ENCODE results near the gene SERHL2. TPM values are rescaled to one million over a fixed set of nuclear protein-coding genes. Genes with fewer than 3 reads are reported as not detected.
"Not testable (repeated sequence)": the region's sequence is repeated elsewhere in the genome, so short reads cannot be mapped to it uniquely, and the experiment has no call there.

SERHL2 gene
- total RNA-seq, 1 donor from 2014 or later: 3.1 TPM

GRCh38 chr22:42577623-42578240 lies 24.0 kb downstream of the SERHL2 start:
- H3K4me1 ChIP-seq: no peaks in the 10 kb centered on the region
- H3K27ac ChIP-seq: no peak overlapping the region
- no peaks in the 10 kb centered on the region for H3K9me3 ChIP-seq
- no peak for DNase-seq (ENCODE audit: low spot score in 2 of 2)
- peaks cover 4 to 12% of the 10 kb centered on the region in 2 donors for H3K36me3 ChIP-seq
- intact Hi-C loops (cut with DNase I): no loop called here
- H3K27me3 ChIP-seq: no peaks in the 10 kb centered on the region
- H3K4me3 ChIP-seq: no peak overlapping the region
- TF ChIP-seq, protein P1, sequence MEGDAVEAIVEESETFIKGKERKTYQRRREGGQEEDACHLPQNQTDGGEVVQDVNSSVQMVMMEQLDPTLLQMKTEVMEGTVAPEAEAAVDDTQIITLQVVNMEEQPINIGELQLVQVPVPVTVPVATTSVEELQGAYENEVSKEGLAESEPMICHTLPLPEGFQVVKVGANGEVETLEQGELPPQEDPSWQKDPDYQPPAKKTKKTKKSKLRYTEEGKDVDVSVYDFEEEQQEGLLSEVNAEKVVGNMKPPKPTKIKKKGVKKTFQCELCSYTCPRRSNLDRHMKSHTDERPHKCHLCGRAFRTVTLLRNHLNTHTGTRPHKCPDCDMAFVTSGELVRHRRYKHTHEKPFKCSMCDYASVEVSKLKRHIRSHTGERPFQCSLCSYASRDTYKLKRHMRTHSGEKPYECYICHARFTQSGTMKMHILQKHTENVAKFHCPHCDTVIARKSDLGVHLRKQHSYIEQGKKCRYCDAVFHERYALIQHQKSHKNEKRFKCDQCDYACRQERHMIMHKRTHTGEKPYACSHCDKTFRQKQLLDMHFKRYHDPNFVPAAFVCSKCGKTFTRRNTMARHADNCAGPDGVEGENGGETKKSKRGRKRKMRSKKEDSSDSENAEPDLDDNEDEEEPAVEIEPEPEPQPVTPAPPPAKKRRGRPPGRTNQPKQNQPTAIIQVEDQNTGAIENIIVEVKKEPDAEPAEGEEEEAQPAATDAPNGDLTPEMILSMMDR (IDR thresholded peaks at IDR 0.05): no peak

DNA sequence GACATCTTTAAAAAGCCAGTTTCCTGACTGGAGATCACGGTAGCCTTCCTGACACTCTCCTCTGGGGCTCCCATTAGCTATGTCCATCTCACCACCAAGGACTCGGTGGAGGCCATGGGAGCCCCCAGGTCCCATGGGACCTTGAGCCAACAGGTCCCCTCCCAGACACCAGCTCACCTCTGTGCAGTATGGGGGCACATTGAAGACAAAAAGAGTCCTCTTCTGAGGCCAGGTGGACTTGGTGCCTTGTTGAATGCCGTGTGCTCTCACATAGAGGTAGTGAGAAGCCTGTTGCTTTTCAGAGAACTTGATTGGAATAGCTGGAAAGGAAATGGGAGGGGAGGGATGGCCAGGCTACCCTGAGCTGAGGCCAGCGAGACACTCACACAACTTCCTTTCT lies 26.3 kb downstream of the SERHL2 start:
- DNase-seq (ENCODE audit: low spot score in 2 of 2); intact Hi-C loops (cut with DNase I); H3K4me3 ChIP-seq; H3K27me3 ChIP-seq; H3K4me1 ChIP-seq; H3K27ac ChIP-seq; H3K9me3 ChIP-seq: not testable (repeated sequence)
- peaks cover 17 to 21% of the 10 kb centered on the region in 2 donors for H3K36me3 ChIP-seq

GRCh38 chr22:42581194-42581761 lies 27.5 kb downstream of the SERHL2 start:
- H3K27me3 ChIP-seq; DNase-seq (ENCODE audit: low spot score in 2 of 2); H3K9me3 ChIP-seq; H3K4me1 ChIP-seq; intact Hi-C loops (cut with DNase I): not testable (repeated sequence)
- Histone ChIP-seq H3K4me3 (peak overlapping the region; percentile 94 to 96), H3K27ac (peak overlapping the region; percentile 43 to 53), H3K36me3 (peaks cover 30 to 32% of the 10 kb centered on the region in 2 donors)

GRCh38 chr22:42581762-42582716 lies 28.3 kb downstream of the SERHL2 start:
- Histone ChIP-seq H3K36me3 (peaks cover 37 to 40% of the 10 kb centered on the region in 2 donors), H3K27ac (peak overlapping the region; percentile 43 to 53), H3K4me1 (no peaks in the 10 kb centered on the region), H3K4me3 (peak overlapping the region; percentile 94 to 96), H3K27me3 (no peaks in the 10 kb centered on the region), H3K9me3 (no peaks in the 10 kb centered on the region)
- DNase-seq (ENCODE audit: low spot score in 2 of 2): peak; percentile 12 to 89
- TF ChIP-seq, protein P1 (IDR thresholded peaks at IDR 0.05): no peak
- intact Hi-C loops (cut with DNase I): no loop called here

DNA sequence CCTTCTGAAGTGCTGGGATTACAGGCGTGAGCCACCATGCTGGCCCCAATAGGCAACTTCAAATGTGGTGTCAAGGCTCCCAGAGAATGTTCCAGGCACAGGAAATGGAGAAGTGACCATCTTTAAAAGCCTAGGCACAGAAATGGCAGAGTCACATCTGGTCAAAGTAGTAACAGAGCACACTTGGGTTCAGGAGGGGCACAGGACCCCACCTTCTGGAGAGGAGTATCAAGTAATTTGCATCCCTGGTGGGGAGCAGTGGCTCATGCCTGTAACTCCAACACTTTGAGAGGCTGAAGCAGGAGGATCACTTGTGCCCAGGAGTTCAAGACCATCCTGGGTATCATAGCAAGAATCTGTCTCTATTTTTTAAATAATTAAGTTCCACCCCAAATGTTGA lies 29.2 kb downstream of the SERHL2 start:
- intact Hi-C loops (cut with DNase I): no loop called here
- Histone ChIP-seq H3K9me3 (no peaks in the 10 kb centered on the region), H3K27ac (no peak overlapping the region), H3K4me1 (no peaks in the 10 kb centered on the region), H3K4me3 (no peak overlapping the region), H3K36me3 (peaks cover 45 to 47% of the 10 kb centered on the region in 2 donors), H3K27me3 (no peaks in the 10 kb centered on the region)
- TF ChIP-seq, protein P1 (IDR thresholded peaks at IDR 0.05): no peak
- no peak for DNase-seq (ENCODE audit: low spot score in 2 of 2)

- TF ChIP-seq, protein P1 (IDR thresholded peaks at IDR 0.05): no peak
- no peak for DNase-seq (ENCODE audit: low spot score in 2 of 2)
- Histone ChIP-seq H3K9me3 (no peaks in the 10 kb centered on the region), H3K27me3 (no peaks in the 10 kb centered on the region), H3K4me1 (no peaks in the 10 kb centered on the region), H3K4me3 (no peak overlapping the region), H3K27ac (no peak overlapping the region), H3K36me3 (peaks cover 42 to 51% of the 10 kb centered on the region in 2 donors)
- intact Hi-C loops (cut with DNase I): no loop called here
Observed at GRCh38 chr22:42584364-42584940, 30.7 kb downstream of the SERHL2 start.

All from ascending aorta (tissue), 2 donors.